BE2C (cell line): ENCODE data around the gene HEATR3.

Experiments used
- DNase-seq: peaks from one replicate; pipeline ENCODE4 v3.0.0-alpha.2; 2020
- H3K27me3 ChIP-seq: fragments of 250-450 bp; sonication (Bioruptor Pico); 2 replicates; pipeline ENCODE4 v1.5.1; 2020; ENCODE audit warnings: mild to moderate bottlenecking
- H3K36me3 ChIP-seq: fragments of 250-450 bp; sonication (Bioruptor Pico); 2 replicates; pipeline ENCODE4 v1.5.1; 2020; ENCODE audit warnings: mild to moderate bottlenecking
- H3K4me1 ChIP-seq: fragments of 250-450 bp; sonication (Bioruptor Pico); 2 replicates; pipeline ENCODE4 v1.5.1; 2020
- H3K4me3 ChIP-seq: 2 replicates; pipeline ENCODE4 v1.5.1; 2011; ENCODE audit warnings: low read depth, low read length
- H3K9me3 ChIP-seq: fragments of 250-450 bp; sonication (Bioruptor Pico); 2 replicates; pipeline ENCODE4 v1.5.1; 2020
- TF ChIP-seq, protein P1 (sequence below): IDR thresholded peaks from 2 replicates; pipeline ENCODE4 v1.5.1; 2012; ENCODE audit warnings: mild to moderate bottlenecking, low read depth, low read length

The HEATR3 gene

GRCh38 chr16:50038286-50038685, 27.5 kb upstream of the HEATR3 start:
- H3K27me3 ChIP-seq: no peaks in the 10 kb centered on the region; the same call in 1 of the 2 replicates
- peaks cover 7% of the 10 kb centered on the region; the same call in 1 of the 2 replicates for H3K36me3 ChIP-seq
- DNase-seq: no peak
- H3K4me3 ChIP-seq: no peak overlapping the region
- no peaks in the 10 kb centered on the region for H3K9me3 ChIP-seq
- H3K4me1 ChIP-seq: no peaks in the 10 kb centered on the region
- TF ChIP-seq, protein P1, sequence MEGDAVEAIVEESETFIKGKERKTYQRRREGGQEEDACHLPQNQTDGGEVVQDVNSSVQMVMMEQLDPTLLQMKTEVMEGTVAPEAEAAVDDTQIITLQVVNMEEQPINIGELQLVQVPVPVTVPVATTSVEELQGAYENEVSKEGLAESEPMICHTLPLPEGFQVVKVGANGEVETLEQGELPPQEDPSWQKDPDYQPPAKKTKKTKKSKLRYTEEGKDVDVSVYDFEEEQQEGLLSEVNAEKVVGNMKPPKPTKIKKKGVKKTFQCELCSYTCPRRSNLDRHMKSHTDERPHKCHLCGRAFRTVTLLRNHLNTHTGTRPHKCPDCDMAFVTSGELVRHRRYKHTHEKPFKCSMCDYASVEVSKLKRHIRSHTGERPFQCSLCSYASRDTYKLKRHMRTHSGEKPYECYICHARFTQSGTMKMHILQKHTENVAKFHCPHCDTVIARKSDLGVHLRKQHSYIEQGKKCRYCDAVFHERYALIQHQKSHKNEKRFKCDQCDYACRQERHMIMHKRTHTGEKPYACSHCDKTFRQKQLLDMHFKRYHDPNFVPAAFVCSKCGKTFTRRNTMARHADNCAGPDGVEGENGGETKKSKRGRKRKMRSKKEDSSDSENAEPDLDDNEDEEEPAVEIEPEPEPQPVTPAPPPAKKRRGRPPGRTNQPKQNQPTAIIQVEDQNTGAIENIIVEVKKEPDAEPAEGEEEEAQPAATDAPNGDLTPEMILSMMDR: no peak

DNA sequence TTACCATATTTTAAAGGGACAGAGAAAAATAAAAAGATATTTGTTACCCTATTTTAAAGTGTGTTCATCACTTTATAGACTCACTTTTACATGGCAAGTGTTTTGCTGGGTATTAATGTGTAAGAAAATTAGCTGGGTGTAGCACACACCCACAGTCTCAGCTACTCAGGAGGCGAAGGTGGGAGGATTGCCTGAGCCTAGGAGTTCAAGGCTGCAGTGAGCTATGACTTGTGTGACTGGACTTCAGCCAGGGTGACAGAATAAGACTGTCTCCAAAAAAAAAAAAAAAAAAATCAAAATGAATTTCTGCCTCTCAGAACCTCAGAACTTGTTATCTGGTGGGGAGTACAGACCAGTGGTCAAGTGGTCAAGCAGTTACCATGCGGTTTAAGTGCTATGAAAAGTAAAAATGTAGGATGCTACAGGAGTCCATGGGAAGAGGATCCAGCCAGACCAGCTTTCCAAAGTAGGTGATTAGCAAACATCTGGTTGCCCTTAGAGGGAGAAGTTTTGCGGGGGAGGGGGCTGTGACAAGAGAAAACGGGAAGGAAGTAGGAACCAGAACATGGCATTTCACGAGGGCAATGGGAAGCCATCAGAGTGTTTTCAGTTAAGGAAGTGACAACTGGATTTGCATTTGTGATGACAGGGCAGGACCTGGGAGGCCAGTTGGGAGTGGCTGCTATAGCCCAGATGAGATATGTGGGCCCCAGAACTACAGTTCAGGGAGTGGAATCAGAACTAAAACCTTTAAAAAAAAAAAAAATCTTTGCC, 26.8 kb upstream of the HEATR3 start:
- H3K9me3 ChIP-seq: no peaks in the 10 kb centered on the region
- DNase-seq: no peak
- no peaks in the 10 kb centered on the region for H3K4me1 ChIP-seq
- TF ChIP-seq, protein P1: no peak
- peaks cover 6% of the 10 kb centered on the region; the same call in 1 of the 2 replicates for H3K36me3 ChIP-seq
- H3K27me3 ChIP-seq: no peaks in the 10 kb centered on the region; the same call in 1 of the 2 replicates
- no peak overlapping the region for H3K4me3 ChIP-seq

GRCh38 chr16:50040018-50040417, 25.8 kb upstream of the HEATR3 start:
- no peak for DNase-seq
- TF ChIP-seq, protein P1: no peak
- H3K4me1 ChIP-seq: no peaks in the 10 kb centered on the region
- H3K27me3 ChIP-seq: no peaks in the 10 kb centered on the region; the same call in 1 of the 2 replicates
- no peaks in the 10 kb centered on the region for H3K36me3 ChIP-seq
- H3K9me3 ChIP-seq: no peaks in the 10 kb centered on the region
- H3K4me3 ChIP-seq: no peak overlapping the region

GRCh38 chr16:50040710-50041109, 25.1 kb upstream of the HEATR3 start:
- Histone ChIP-seq H3K4me3 (no peak overlapping the region), H3K9me3 (no peaks in the 10 kb centered on the region), H3K27me3 (no peaks in the 10 kb centered on the region; the same call in 1 of the 2 replicates), H3K4me1 (no peaks in the 10 kb centered on the region), H3K36me3 (no peaks in the 10 kb centered on the region)
- no peak for DNase-seq
- TF ChIP-seq, protein P1: no peak

DNA sequence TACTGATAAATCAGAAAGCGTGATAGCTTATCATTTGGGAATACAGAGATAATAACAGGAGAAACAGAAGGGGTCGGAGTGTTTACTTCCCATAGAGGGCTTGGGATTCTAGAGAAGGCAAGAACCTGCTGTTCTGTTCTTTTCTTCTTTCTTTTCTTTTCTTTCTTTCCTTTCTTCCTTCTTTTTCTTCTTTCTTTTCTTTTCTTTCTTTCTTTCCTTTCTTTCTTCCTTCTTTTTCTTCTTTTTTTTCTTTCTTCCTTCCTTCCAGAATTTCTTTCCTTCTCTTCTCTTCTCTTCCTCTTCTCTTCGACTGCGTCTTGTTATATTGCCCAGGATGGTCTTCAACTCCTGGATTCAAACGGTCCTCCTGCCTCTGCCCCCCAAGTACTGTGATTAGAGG, 22.4 kb upstream of the HEATR3 start:
- Histone ChIP-seq H3K27me3 (no peaks in the 10 kb centered on the region; the same call in 1 of the 2 replicates), H3K36me3 (no peaks in the 10 kb centered on the region), H3K4me1 (no peaks in the 10 kb centered on the region), H3K9me3 (no peaks in the 10 kb centered on the region), H3K4me3 (no peak overlapping the region)
- TF ChIP-seq, protein P1: no peak
- no peak for DNase-seq

GRCh38 chr16:50045412-50045811, 20.4 kb upstream of the HEATR3 start:
- Histone ChIP-seq H3K36me3 (no peaks in the 10 kb centered on the region), H3K9me3 (no peaks in the 10 kb centered on the region), H3K27me3 (no peaks in the 10 kb centered on the region; the same call in 1 of the 2 replicates), H3K4me3 (no peak overlapping the region), H3K4me1 (no peaks in the 10 kb centered on the region)
- TF ChIP-seq, protein P1: no peak
- no peak for DNase-seq
